Peyer's patch (tissue), 4 donors: ENCODE data around the gene SLPI. TPM values are rescaled to one million over a fixed set of nuclear protein-coding genes. Genes with fewer than 3 reads are reported as not detected.

Experiments used
- DNase-seq, 3 donors: peaks; one replicate each; pipeline ENCODE4 v3.0.0-alpha.2; 2017 to 2019
- H3K27ac ChIP-seq, 4 donors: fragments of 200-600 bp; sonication (generic); one replicate each; pipeline ENCODE4 v1.5.1; 2016 to 2019
- H3K27me3 ChIP-seq, 2 donors: fragments of 200-600 bp; sonication (generic); one replicate each; pipeline ENCODE4 v1.5.1; 2019
- H3K36me3 ChIP-seq, 3 donors: fragments of 200-600 bp; sonication (generic); one replicate each; pipeline ENCODE4 v1.5.1; 2016 to 2019
- H3K4me1 ChIP-seq, 4 donors: fragments of 200-600 bp; sonication (generic); one replicate each; pipeline ENCODE4 v1.5.1; 2016 to 2019
- H3K4me3 ChIP-seq, 4 donors: fragments of 200-600 bp; sonication (generic); 1 replicate in 3 of 4; 2 replicates in 1 of 4; pipeline ENCODE4 v1.5.1; 2016 to 2019; ENCODE audit warnings: mild to moderate bottlenecking in 1 of 4
- H3K9me3 ChIP-seq, 4 donors: fragments of 200-600 bp; sonication (generic); one replicate each; pipeline ENCODE4 v1.5.1; 2016 to 2019; ENCODE audit warnings: mild to moderate bottlenecking in 1 of 4
- CTCF ChIP-seq, 6 experiments: fragments of 450-650 bp in 4 of 6; fragments of 200-600 bp in 2 of 6; sonication (generic) in 1 of 6; IDR thresholded peaks; one replicate each; pipeline ENCODE4 v1.5.1; 2017 to 2019; ENCODE audit warnings: antibody characterized with exemption in 6 of 6, mild to moderate bottlenecking in 3 of 6, moderate library complexity in 1 of 6
- POLR2A ChIP-seq, 2 donors: fragments of 450-650 bp; IDR thresholded peaks; one replicate each; pipeline ENCODE4 v1.5.1; 2017; ENCODE audit warnings: antibody characterized with exemption in 2 of 2, mild to moderate bottlenecking in 2 of 2, moderate library complexity in 2 of 2
- total RNA-seq, 4 donors: library from RNA; depleted of rRNA; stranded (reverse); fragments of >200 nt; gene quantifications; one replicate each; pipeline ENCODE4 v1.1.0, GENCODE V29; 2016

SLPI gene
- 10 to 100 TPM in 3 of 4 donors, 1 to 10 TPM in 1; 8.3 to 28.0 (median 17.8) TPM for total RNA-seq

- TF ChIP-seq POLR2A (IDR thresholded peaks at IDR 0.05), result no peak
These were observed at the start of gene SLPI for GRCh38 chr20:45254383-45255262. SLPI (minus strand) TSS chr20:45254564; CDS start chr20:45254543, 21 bp downstream.

GRCh38 chr20:45303586-45304463 lies 49.5 kb upstream of the SLPI start:
- Histone ChIP-seq H3K4me3 (no peak overlapping the region), H3K27ac (no peak overlapping the region), H3K36me3 (no peaks in the 10 kb centered on the region), H3K9me3 (no peaks in the 10 kb centered on the region), H3K27me3 (no peaks in the 10 kb centered on the region), H3K4me1 (no peaks in the 10 kb centered on the region)
- TF ChIP-seq CTCF (IDR thresholded peaks at IDR 0.05) (no peak), POLR2A (IDR thresholded peaks at IDR 0.05) (no peak)
- no peak for DNase-seq

More at GRCh38 chr20:45254383-45255262, at the start of gene SLPI:
- peak in 2 of 3 donors; percentile 52 to 54 for DNase-seq
- no peaks in the 10 kb centered on the region for H3K27me3 ChIP-seq
- peak within 1 kb of the TSS in 1 of 4 donors; percentile 4 for H3K27ac ChIP-seq
- H3K4me1 ChIP-seq, result peaks cover 0 to 6% (median 0%) of the 10 kb centered on the region in 4 donors
- no peak within 1 kb of the TSS for H3K4me3 ChIP-seq
- no peaks in the 10 kb centered on the region for H3K9me3 ChIP-seq
- H3K36me3 ChIP-seq, result no peaks in the 10 kb centered on the region

GRCh38 chr20:45301824-45302271 lies 47.5 kb upstream of the SLPI start:
- no peaks in the 10 kb centered on the region for H3K4me1 ChIP-seq
- H3K27me3 ChIP-seq, result no peaks in the 10 kb centered on the region
- no peak overlapping the region for H3K27ac ChIP-seq
- no peaks in the 10 kb centered on the region for H3K36me3 ChIP-seq
- no peak overlapping the region for H3K4me3 ChIP-seq
- no peaks in the 10 kb centered on the region for H3K9me3 ChIP-seq
- DNase-seq, result no peak
- TF ChIP-seq POLR2A (IDR thresholded peaks at IDR 0.05), result no peak
- no peak for TF ChIP-seq CTCF (IDR thresholded peaks at IDR 0.05)

- no peaks in the 10 kb centered on the region for H3K36me3 ChIP-seq
- TF ChIP-seq POLR2A (IDR thresholded peaks at IDR 0.05), result no peak
- TF ChIP-seq CTCF (IDR thresholded peaks at IDR 0.05), result peak in 2 of 6 experiments; percentile 8 to 13
- no peak for DNase-seq
- no peaks in the 10 kb centered on the region for H3K9me3 ChIP-seq
- no peak overlapping the region for H3K27ac ChIP-seq
- no peaks in the 10 kb centered on the region for H3K27me3 ChIP-seq
- no peaks in the 10 kb centered on the region for H3K4me1 ChIP-seq
- no peak overlapping the region for H3K4me3 ChIP-seq
These were observed 46.6 kb upstream of the SLPI start for GRCh38 chr20:45300961-45301360.

- TF ChIP-seq CTCF (IDR thresholded peaks at IDR 0.05) (no peak), POLR2A (IDR thresholded peaks at IDR 0.05) (no peak)
These were observed 45.4 kb upstream of the SLPI start for GRCh38 chr20:45299786-45300185.

More at GRCh38 chr20:45299786-45300185, 45.4 kb upstream of the SLPI start:
- Histone ChIP-seq H3K27ac (no peak overlapping the region), H3K4me3 (no peak overlapping the region), H3K36me3 (no peaks in the 10 kb centered on the region), H3K4me1 (no peaks in the 10 kb centered on the region), H3K9me3 (no peaks in the 10 kb centered on the region), H3K27me3 (no peaks in the 10 kb centered on the region)
- DNase-seq, result no peak
